ENCODE measurements around the gene VOPP1.

- TF ChIP-seq, protein P1, sequence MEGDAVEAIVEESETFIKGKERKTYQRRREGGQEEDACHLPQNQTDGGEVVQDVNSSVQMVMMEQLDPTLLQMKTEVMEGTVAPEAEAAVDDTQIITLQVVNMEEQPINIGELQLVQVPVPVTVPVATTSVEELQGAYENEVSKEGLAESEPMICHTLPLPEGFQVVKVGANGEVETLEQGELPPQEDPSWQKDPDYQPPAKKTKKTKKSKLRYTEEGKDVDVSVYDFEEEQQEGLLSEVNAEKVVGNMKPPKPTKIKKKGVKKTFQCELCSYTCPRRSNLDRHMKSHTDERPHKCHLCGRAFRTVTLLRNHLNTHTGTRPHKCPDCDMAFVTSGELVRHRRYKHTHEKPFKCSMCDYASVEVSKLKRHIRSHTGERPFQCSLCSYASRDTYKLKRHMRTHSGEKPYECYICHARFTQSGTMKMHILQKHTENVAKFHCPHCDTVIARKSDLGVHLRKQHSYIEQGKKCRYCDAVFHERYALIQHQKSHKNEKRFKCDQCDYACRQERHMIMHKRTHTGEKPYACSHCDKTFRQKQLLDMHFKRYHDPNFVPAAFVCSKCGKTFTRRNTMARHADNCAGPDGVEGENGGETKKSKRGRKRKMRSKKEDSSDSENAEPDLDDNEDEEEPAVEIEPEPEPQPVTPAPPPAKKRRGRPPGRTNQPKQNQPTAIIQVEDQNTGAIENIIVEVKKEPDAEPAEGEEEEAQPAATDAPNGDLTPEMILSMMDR (IDR thresholded peaks at IDR 0.05; ENCODE audit: low read depth, low read length) = no peak
- TF ChIP-seq POLR2A (IDR thresholded peaks at IDR 0.05; ENCODE audit: extremely low read depth, insufficient read length) (no peak), MAX (IDR thresholded peaks at IDR 0.05; ENCODE audit: low read depth, low read length) (no peak), MYC (IDR thresholded peaks at IDR 0.05; ENCODE audit: low read depth, low read length) (no peak)
Measured at GRCh38 chr7:55526329-55526728, 46.0 kb downstream of the VOPP1 start.

Measured in NB4 (cell line).